ENCODE data around the gene ANKS1A. TPM values are rescaled to one million over a fixed set of nuclear protein-coding genes. Genes with fewer than 3 reads are reported as not detected.

Gene ANKS1A
- total RNA-seq, 1 experiment from 2014 or later: 26.5 TPM

DNA sequence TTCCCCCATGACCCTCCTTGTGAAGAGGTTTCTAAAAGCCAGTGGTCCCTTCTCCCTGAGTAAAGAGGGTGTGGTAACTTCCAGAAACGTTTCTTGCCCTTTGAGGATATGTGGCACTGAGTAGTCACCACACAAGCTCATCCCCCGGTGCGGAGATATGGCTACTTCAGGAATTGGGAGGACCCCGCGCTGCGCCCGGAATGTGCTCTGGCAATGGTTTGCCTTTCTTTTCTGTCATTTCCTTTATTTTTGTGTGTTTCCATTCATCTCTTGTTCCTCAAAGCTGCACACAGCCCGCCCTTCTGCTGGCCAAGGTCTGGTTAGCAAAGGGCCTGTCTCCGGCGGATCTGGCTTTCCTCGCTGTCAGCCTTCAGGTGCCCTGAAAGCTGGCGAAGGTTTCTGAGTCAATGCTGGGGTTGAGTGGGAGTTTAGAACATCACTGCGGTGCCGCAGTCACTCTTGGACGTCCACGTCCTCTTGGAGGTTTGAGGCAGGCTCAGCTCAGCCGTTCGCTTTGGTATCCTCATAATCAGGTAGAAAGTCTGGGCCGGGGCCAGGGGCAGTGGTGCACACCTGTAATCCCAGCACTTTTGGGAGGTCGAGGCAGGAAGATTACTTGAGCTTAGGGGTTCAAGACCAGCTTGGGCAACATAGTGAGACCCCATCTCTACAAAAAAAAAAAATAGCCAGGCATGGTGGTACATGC is 184.9 kb downstream of the ANKS1A start:
- H3K18ac ChIP-seq (ENCODE audit: insufficient read length, low read depth, low read length): no peak overlapping the region
- no peak overlapping the region for H3K14ac ChIP-seq (ENCODE audit: insufficient read depth, low read length)
- no peak overlapping the region for H3K4ac ChIP-seq (ENCODE audit: low read depth, low read length)
- H3K23me2 ChIP-seq (ENCODE audit: insufficient read length, low read depth, low read length, poor library complexity, severe bottlenecking): no peaks in the 10 kb centered on the region
- H3K9ac ChIP-seq (ENCODE audit: extremely low read depth, insufficient read length, low read length): no peak overlapping the region
- H2BK12ac ChIP-seq (ENCODE audit: insufficient read length, low read depth, low read length): no peak overlapping the region
- no peak overlapping the region for H3K4me2 ChIP-seq (ENCODE audit: insufficient read depth, insufficient read length, low read length)
- no peak for DNase-seq
- H3K27ac ChIP-seq (ENCODE audit: insufficient read length, low read depth, low read length): no peak overlapping the region
- H2AK5ac ChIP-seq (ENCODE audit: insufficient read length, low read length): no peak overlapping the region
- H3K79me1 ChIP-seq (ENCODE audit: insufficient read depth, low read depth, low read length, poor library complexity, severe bottlenecking): no peaks in the 10 kb centered on the region
- H2BK120ac ChIP-seq (ENCODE audit: low read depth, low read length, poor library complexity, severe bottlenecking): no peak overlapping the region
- Mint-ChIP-seq H3K27ac (peak overlapping the region; percentile 12 to 62 (median 18); a peak in 3 of 7 replicates), H3K4me3 (no peak overlapping the region), H3K27me3 (ENCODE audit: low read depth) (no peaks in the 10 kb centered on the region), H3K4me1 (peaks cover 26 to 37% of the 10 kb centered on the region in 2 experiments), H3K36me3 (ENCODE audit: insufficient read depth in 1 of 3, low read depth in 3 of 3) (peaks cover 5 to 15% (median 6%) of the 10 kb centered on the region in 3 experiments), H3K9me3 (no peaks in the 10 kb centered on the region)
- H3T11ph ChIP-seq (ENCODE audit: low read length): no peak overlapping the region
- no peak overlapping the region for H4K5ac ChIP-seq (ENCODE audit: insufficient read length, low read depth, low read length)
- H2AFZ ChIP-seq (ENCODE audit: low read length): no peak overlapping the region
- H4K20me1 ChIP-seq (ENCODE audit: control insufficient read depth, insufficient read depth, insufficient read length): no peaks in the 10 kb centered on the region
- no peaks in the 10 kb centered on the region for H3K9me3 ChIP-seq (ENCODE audit: control insufficient read depth, low read depth, low read length)
- H3K4me1 ChIP-seq (ENCODE audit: insufficient read depth, low read length): no peaks in the 10 kb centered on the region; the same call in 1 of the 2 replicates
- H3K23ac ChIP-seq (ENCODE audit: insufficient read length, low read depth, low read length): no peak overlapping the region
- no peak overlapping the region for H2BK15ac ChIP-seq (ENCODE audit: low read depth, low read length)
- H4K91ac ChIP-seq (ENCODE audit: insufficient read length, low read depth, low read length): no peak overlapping the region
- no CpG with 5 or more reads among the region's 20 CpGs for WGBS (ENCODE audit: extremely low coverage, insufficient read length, low lambda C conversion rate)
- H2BK5ac ChIP-seq (ENCODE audit: insufficient read length, low read length): no peak overlapping the region
- H3K79me2 ChIP-seq (ENCODE audit: insufficient read depth, low read length): no peaks in the 10 kb centered on the region
- H3K27me3 ChIP-seq (ENCODE audit: insufficient read depth, low read length): no peaks in the 10 kb centered on the region
- TF ChIP-seq, protein P1, sequence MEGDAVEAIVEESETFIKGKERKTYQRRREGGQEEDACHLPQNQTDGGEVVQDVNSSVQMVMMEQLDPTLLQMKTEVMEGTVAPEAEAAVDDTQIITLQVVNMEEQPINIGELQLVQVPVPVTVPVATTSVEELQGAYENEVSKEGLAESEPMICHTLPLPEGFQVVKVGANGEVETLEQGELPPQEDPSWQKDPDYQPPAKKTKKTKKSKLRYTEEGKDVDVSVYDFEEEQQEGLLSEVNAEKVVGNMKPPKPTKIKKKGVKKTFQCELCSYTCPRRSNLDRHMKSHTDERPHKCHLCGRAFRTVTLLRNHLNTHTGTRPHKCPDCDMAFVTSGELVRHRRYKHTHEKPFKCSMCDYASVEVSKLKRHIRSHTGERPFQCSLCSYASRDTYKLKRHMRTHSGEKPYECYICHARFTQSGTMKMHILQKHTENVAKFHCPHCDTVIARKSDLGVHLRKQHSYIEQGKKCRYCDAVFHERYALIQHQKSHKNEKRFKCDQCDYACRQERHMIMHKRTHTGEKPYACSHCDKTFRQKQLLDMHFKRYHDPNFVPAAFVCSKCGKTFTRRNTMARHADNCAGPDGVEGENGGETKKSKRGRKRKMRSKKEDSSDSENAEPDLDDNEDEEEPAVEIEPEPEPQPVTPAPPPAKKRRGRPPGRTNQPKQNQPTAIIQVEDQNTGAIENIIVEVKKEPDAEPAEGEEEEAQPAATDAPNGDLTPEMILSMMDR (conservative IDR thresholded peaks at IDR 0.05): no peak
- H4K8ac ChIP-seq (replicated peaks; ENCODE audit: insufficient read length, low read depth, low read length): no peak overlapping the region
- H2BK20ac ChIP-seq (ENCODE audit: low read depth, low read length, poor library complexity, severe bottlenecking): no peak overlapping the region
- no peak overlapping the region for H3K56ac ChIP-seq (ENCODE audit: insufficient read length, low read depth, low read length)

All from H9 (cell line).